Fibroblast of lung (primary cell): Measurements from ENCODE around the gene LGALS3BP.

Source experiments
- EZH2 ChIP-seq: IDR thresholded peaks from 2 replicates; pipeline ENCODE4 v1.5.1; 2012; ENCODE audit warnings: low read length, control low read depth, mild to moderate bottlenecking; ENCODE audit errors: missing control alignments
- TF ChIP-seq, protein P1 (sequence below), 2 donors: IDR thresholded peaks in 1 of 2; conservative IDR thresholded peaks in 1 of 2; 1 replicate in 1 of 2; 2 replicates in 1 of 2; pipeline ENCODE4 v1.5.1; 2011 to 2012; ENCODE audit warnings: low read length in 2 of 2, control low read depth in 1 of 2, inconsistent platforms in 1 of 2, low read depth in 1 of 2, mild to moderate bottlenecking in 1 of 2

DNA sequence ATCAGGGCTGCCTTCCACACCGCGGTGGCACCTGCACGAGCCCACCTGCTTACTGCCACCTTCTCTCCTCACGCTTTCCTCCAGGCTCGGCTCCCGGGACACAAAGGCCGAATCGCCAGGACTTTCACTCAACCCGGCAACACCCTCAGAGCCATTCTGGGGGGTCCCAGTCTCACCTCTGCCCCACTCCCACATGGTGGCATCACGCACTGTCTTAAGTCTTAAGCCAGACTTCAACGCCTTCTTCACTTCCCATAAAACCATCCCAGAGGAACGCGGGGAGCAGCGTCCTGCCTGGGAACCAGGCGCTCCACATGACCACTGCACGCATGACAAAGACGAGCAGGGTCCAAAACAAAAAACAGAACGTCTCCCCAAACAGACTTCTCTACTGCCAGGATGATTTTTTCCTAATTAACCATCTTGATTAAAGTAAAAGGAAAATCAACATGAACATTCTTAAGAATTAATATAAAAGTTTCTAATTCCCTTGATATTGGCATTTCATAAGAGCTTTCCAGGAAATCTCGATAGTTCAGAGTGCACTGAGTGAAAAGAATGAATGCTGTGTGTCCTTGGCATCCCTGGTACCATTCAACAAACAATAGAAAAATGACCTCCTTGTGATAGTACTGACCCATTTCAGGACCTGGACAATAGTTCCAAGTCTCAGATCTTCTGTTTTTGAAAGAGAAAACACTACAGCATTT is 27.2 kb upstream of the LGALS3BP start:
- TF ChIP-seq, protein P1, sequence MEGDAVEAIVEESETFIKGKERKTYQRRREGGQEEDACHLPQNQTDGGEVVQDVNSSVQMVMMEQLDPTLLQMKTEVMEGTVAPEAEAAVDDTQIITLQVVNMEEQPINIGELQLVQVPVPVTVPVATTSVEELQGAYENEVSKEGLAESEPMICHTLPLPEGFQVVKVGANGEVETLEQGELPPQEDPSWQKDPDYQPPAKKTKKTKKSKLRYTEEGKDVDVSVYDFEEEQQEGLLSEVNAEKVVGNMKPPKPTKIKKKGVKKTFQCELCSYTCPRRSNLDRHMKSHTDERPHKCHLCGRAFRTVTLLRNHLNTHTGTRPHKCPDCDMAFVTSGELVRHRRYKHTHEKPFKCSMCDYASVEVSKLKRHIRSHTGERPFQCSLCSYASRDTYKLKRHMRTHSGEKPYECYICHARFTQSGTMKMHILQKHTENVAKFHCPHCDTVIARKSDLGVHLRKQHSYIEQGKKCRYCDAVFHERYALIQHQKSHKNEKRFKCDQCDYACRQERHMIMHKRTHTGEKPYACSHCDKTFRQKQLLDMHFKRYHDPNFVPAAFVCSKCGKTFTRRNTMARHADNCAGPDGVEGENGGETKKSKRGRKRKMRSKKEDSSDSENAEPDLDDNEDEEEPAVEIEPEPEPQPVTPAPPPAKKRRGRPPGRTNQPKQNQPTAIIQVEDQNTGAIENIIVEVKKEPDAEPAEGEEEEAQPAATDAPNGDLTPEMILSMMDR (conservative IDR thresholded peaks at IDR 0.05 in 1 of 2, IDR thresholded peaks at IDR 0.05 in 1 of 2; ENCODE audit: low read depth in 1 of 2, low read length in 2 of 2), result no peak
- TF ChIP-seq EZH2, result no peak
